NCI-H226 (cell line): ENCODE results near the gene PIAS1.
"Not testable (repeated sequence)": the region's sequence is repeated elsewhere in the genome, so short reads cannot be mapped to it uniquely, and the experiment has no call there.

ENCODE experiments used
- DNase-seq: peaks from one replicate; pipeline ENCODE4 v3.0.0-alpha.2; 2015

PIAS1 gene

GRCh38 chr15:68187559-68187958, 133.4 kb downstream of the PIAS1 start:
- DNase-seq = peak; percentile 69

- no peak for DNase-seq
These were observed 134.5 kb downstream of the PIAS1 start for GRCh38 chr15:68188647-68189046.

GRCh38 chr15:68190048-68190447, 135.9 kb downstream of the PIAS1 start:
- DNase-seq = no peak

- DNase-seq = no peak
These were observed 137.4 kb downstream of the PIAS1 start for GRCh38 chr15:68191555-68191954.

- DNase-seq = no peak
These were observed 138.0 kb downstream of the PIAS1 start for GRCh38 chr15:68192117-68192516.

GRCh38 chr15:68192804-68193486, 138.8 kb downstream of the PIAS1 start:
- DNase-seq = no peak

GRCh38 chr15:68195336-68196112, 141.4 kb downstream of the PIAS1 start:
- no peak for DNase-seq

GRCh38 chr15:68196445-68197169, 142.5 kb downstream of the PIAS1 start:
- DNase-seq = no peak

GRCh38 chr15:68197170-68197492, 143.0 kb downstream of the PIAS1 start:
- DNase-seq = no peak

GRCh38 chr15:68197661-68198437, 143.7 kb downstream of the PIAS1 start:
- DNase-seq = no peak

GRCh38 chr15:68199340-68199739, 145.2 kb downstream of the PIAS1 start:
- no peak for DNase-seq

GRCh38 chr15:68200016-68200861, 146.1 kb downstream of the PIAS1 start:
- no peak for DNase-seq

- DNase-seq = no peak
These were observed 147.2 kb downstream of the PIAS1 start for GRCh38 chr15:68201153-68201878.

- no peak for DNase-seq
These were observed 147.8 kb downstream of the PIAS1 start for GRCh38 chr15:68201879-68202261.

- DNase-seq = not testable (repeated sequence)
These were observed 148.9 kb downstream of the PIAS1 start for GRCh38 chr15:68202994-68203393.

GRCh38 chr15:68203486-68203885, 149.4 kb downstream of the PIAS1 start:
- DNase-seq = no peak

- DNase-seq = no peak
These were observed 149.8 kb downstream of the PIAS1 start for GRCh38 chr15:68203956-68204355.

- no peak for DNase-seq
These were observed 150.2 kb downstream of the PIAS1 start for GRCh38 chr15:68204361-68204760.

GRCh38 chr15:68204776-68205557, 150.9 kb downstream of the PIAS1 start, which contains the start of gene CALML4:
Gene CALML4, minus strand, starts transcription at chr15:68205332. Its CDS starts 85 bp downstream, at chr15:68205247.
- DNase-seq = no peak

GRCh38 chr15:68205558-68205944, 151.4 kb downstream of the PIAS1 start:
- DNase-seq = no peak
